ENCODE measurements around the gene FBXO47. TPM values are rescaled to one million over a fixed set of nuclear protein-coding genes. Genes with fewer than 3 reads are reported as not detected.

The FBXO47 gene
- total and polyA plus RNA-seq, 2 donors from 2014 or later: not detected

- H3K9ac ChIP-seq (ENCODE audit: low read length in 3 of 3): peak overlapping the region in 1 of 3 donors; percentile 5
- H3K4me1 ChIP-seq (ENCODE audit: control insufficient read depth in 2 of 3, insufficient read depth in 2 of 3, low read depth in 1 of 3, low read length in 3 of 3): peaks cover 0 to 23% (median 12%) of the 10 kb centered on the region in 3 donors
- no peak overlapping the region for H3K4me3 ChIP-seq (ENCODE audit: low read length in 3 of 3)
- no peaks in the 10 kb centered on the region for H3K9me3 ChIP-seq (ENCODE audit: control insufficient read depth in 2 of 3, insufficient read depth in 1 of 3, low read length in 3 of 3)
- FAIRE-seq: no peak
- H3K27ac ChIP-seq (ENCODE audit: low read depth in 2 of 2, low read length in 2 of 2): no peak overlapping the region
- H3K36me3 ChIP-seq (ENCODE audit: control insufficient read depth in 2 of 3, insufficient read depth in 3 of 3, low read length in 3 of 3): peaks cover 2 to 34% (median 21%) of the 10 kb centered on the region in 3 donors
- intact Hi-C loops (cut with DNase I): no loop called here
- DNase-seq: peak in 1 of 5 donors; percentile 66
- TF ChIP-seq CTCF (IDR thresholded peaks at IDR 0.05; ENCODE audit: borderline replicate concordance, extremely low read depth, insufficient read depth): no peak
- H3K27me3 ChIP-seq (ENCODE audit: control insufficient read depth, insufficient read depth, low read length): no peaks in the 10 kb centered on the region
These were observed 77.3 kb downstream of the FBXO47 start for GRCh38 chr17:38889745-38890409.

GRCh38 chr17:38888842-38889241 lies 78.4 kb downstream of the FBXO47 start:
- H3K36me3 ChIP-seq (ENCODE audit: control insufficient read depth in 2 of 3, insufficient read depth in 3 of 3, low read length in 3 of 3): peaks cover 2 to 34% (median 21%) of the 10 kb centered on the region in 3 donors
- DNase-seq: no peak
- no peaks in the 10 kb centered on the region for H3K9me3 ChIP-seq (ENCODE audit: control insufficient read depth in 2 of 3, insufficient read depth in 1 of 3, low read length in 3 of 3)
- H3K4me1 ChIP-seq (ENCODE audit: control insufficient read depth in 2 of 3, insufficient read depth in 2 of 3, low read depth in 1 of 3, low read length in 3 of 3): peaks cover 0 to 25% (median 16%) of the 10 kb centered on the region in 3 donors
- no peak overlapping the region for H3K9ac ChIP-seq (ENCODE audit: low read length in 3 of 3)
- FAIRE-seq: no peak
- no peak overlapping the region for H3K27ac ChIP-seq (ENCODE audit: low read depth in 2 of 2, low read length in 2 of 2)
- TF ChIP-seq CTCF (IDR thresholded peaks at IDR 0.05; ENCODE audit: borderline replicate concordance, extremely low read depth, insufficient read depth): no peak
- no peaks in the 10 kb centered on the region for H3K27me3 ChIP-seq (ENCODE audit: control insufficient read depth, insufficient read depth, low read length)
- no peak overlapping the region for H3K4me3 ChIP-seq (ENCODE audit: low read length in 3 of 3)
- intact Hi-C loops (cut with DNase I): no loop called here

- no peak overlapping the region for H3K9ac ChIP-seq (ENCODE audit: low read length in 3 of 3)
- H3K27me3 ChIP-seq (ENCODE audit: control insufficient read depth, insufficient read depth, low read length): no peaks in the 10 kb centered on the region
- H3K27ac ChIP-seq (ENCODE audit: low read depth in 2 of 2, low read length in 2 of 2): no peak overlapping the region
- no peak overlapping the region for H3K4me3 ChIP-seq (ENCODE audit: low read length in 3 of 3)
- H3K36me3 ChIP-seq (ENCODE audit: control insufficient read depth in 2 of 3, insufficient read depth in 3 of 3, low read length in 3 of 3): peaks cover 0 to 18% (median 16%) of the 10 kb centered on the region in 3 donors
- no peak for FAIRE-seq
- intact Hi-C loops (cut with DNase I): no loop called here
- no peaks in the 10 kb centered on the region for H3K9me3 ChIP-seq (ENCODE audit: control insufficient read depth in 2 of 3, insufficient read depth in 1 of 3, low read length in 3 of 3)
- peaks cover 0 to 32% (median 22%) of the 10 kb centered on the region in 3 donors for H3K4me1 ChIP-seq (ENCODE audit: control insufficient read depth in 2 of 3, insufficient read depth in 2 of 3, low read depth in 1 of 3, low read length in 3 of 3)
- no peak for TF ChIP-seq CTCF (IDR thresholded peaks at IDR 0.05; ENCODE audit: borderline replicate concordance, extremely low read depth, insufficient read depth)
- no peak for DNase-seq
These were observed 80.6 kb downstream of the FBXO47 start for GRCh38 chr17:38886643-38887010.

Small RNAs within 50 kb of the gene (microRNA-seq; reads per million reads assigned to microRNA genes)
- not detected for gene MIR6779

Other genes with a start within 250 kb of the FBXO47 start
- 37.7 TPM for gene CISD3, start 237.1 kb downstream of the FBXO47 start, total RNA-seq
- gene CISD3, start 237.1 kb downstream of the FBXO47 start, polyA plus RNA-seq (ENCODE audit: insufficient read depth, low read depth, low replicate concordance): 152 TPM
- 62.2 TPM for gene PCGF2, start 219.1 kb downstream of the FBXO47 start, total RNA-seq
- gene PCGF2, start 219.1 kb downstream of the FBXO47 start, polyA plus RNA-seq (ENCODE audit: insufficient read depth, low read depth, low replicate concordance): 111 TPM
- 156 TPM for gene PSMB3, start 214.7 kb downstream of the FBXO47 start, total RNA-seq
- gene PSMB3, start 214.7 kb downstream of the FBXO47 start, polyA plus RNA-seq (ENCODE audit: insufficient read depth, low read depth, low replicate concordance): 347 TPM
- gene PIP4K2B, start 167.8 kb downstream of the FBXO47 start, total RNA-seq: 41.2 TPM
- gene PIP4K2B, start 167.8 kb downstream of the FBXO47 start, polyA plus RNA-seq (ENCODE audit: insufficient read depth, low read depth, low replicate concordance): 15.3 TPM
- 25.7 TPM for gene CWC25, start 142.1 kb downstream of the FBXO47 start, total RNA-seq
- 12.9 TPM for gene CWC25, start 142.1 kb downstream of the FBXO47 start, polyA plus RNA-seq (ENCODE audit: insufficient read depth, low read depth, low replicate concordance)
- 1,183 TPM for gene RPL23, start 113.7 kb downstream of the FBXO47 start, total RNA-seq
- 2,399 TPM for gene RPL23, start 113.7 kb downstream of the FBXO47 start, polyA plus RNA-seq (ENCODE audit: insufficient read depth, low read depth, low replicate concordance)
- 138 TPM for gene LASP1, start 97.3 kb downstream of the FBXO47 start, total RNA-seq
- gene LASP1, start 97.3 kb downstream of the FBXO47 start, polyA plus RNA-seq (ENCODE audit: insufficient read depth, low read depth, low replicate concordance): 62.5 TPM
- gene PLXDC1, start 184.2 kb upstream of the FBXO47 start, total RNA-seq: 11.1 TPM
- 4.5 TPM for gene PLXDC1, start 184.2 kb upstream of the FBXO47 start, polyA plus RNA-seq (ENCODE audit: insufficient read depth, low read depth, low replicate concordance)
- not detected for gene ARL5C, start 198.8 kb upstream of the FBXO47 start, total RNA-seq
- not detected for gene ARL5C, start 198.8 kb upstream of the FBXO47 start, polyA plus RNA-seq (ENCODE audit: insufficient read depth, low read depth, low replicate concordance)
- 9.9 TPM for gene CACNB1, start 230.3 kb upstream of the FBXO47 start, total RNA-seq
- 1.4 TPM for gene CACNB1, start 230.3 kb upstream of the FBXO47 start, polyA plus RNA-seq (ENCODE audit: insufficient read depth, low read depth, low replicate concordance)
- 1,460 TPM for gene RPL19, start 232.9 kb upstream of the FBXO47 start, total RNA-seq
- 2,512 TPM for gene RPL19, start 232.9 kb upstream of the FBXO47 start, polyA plus RNA-seq (ENCODE audit: insufficient read depth, low read depth, low replicate concordance)